Bronchial epithelial cell (primary cell): Measurements from ENCODE around the gene PATJ. TPM values are rescaled to one million over a fixed set of nuclear protein-coding genes. Genes with fewer than 3 reads are reported as not detected.

Source experiments
- DNase-seq: peaks from one replicate; pipeline ENCODE4 v3.0.0-alpha.2; 2010; ENCODE audit warnings: low read depth
- FAIRE-seq: peaks from 2 replicates; lab custom pipeline; 2011; peaks lifted over from hg19 to GRCh38; lab: Jason Lieb, UNC
- H3K27me3 ChIP-seq: 2 replicates; pipeline ENCODE4 v1.5.1; 2011; ENCODE audit warnings: low read length; ENCODE audit not compliant: control insufficient read depth, insufficient read depth
- H3K36me3 ChIP-seq: 2 replicates; pipeline ENCODE4 v1.5.1; 2011; ENCODE audit warnings: low read length; ENCODE audit not compliant: control insufficient read depth, insufficient read depth
- H3K4me3 ChIP-seq: 2 replicates; pipeline ENCODE4 v1.5.1; 2011; ENCODE audit warnings: mild to moderate bottlenecking, low read depth, low read length, control low read depth
- CTCF ChIP-seq: IDR thresholded peaks from 2 replicates; pipeline ENCODE4 v1.5.1; 2011; ENCODE audit warnings: mild to moderate bottlenecking, moderate library complexity, low read length, control low read depth, inconsistent platforms; ENCODE audit not compliant: insufficient read depth, severe bottlenecking
- total RNA-seq: library from RNA; depleted of rRNA; stranded (reverse); fragments of >200 nt; gene quantifications from 2 replicates; pipeline ENCODE4 v1.2.1, GENCODE V29; 2014

Gene PATJ
- total RNA-seq, 1 donor from 2014 or later, result 46.6 TPM

DNA sequence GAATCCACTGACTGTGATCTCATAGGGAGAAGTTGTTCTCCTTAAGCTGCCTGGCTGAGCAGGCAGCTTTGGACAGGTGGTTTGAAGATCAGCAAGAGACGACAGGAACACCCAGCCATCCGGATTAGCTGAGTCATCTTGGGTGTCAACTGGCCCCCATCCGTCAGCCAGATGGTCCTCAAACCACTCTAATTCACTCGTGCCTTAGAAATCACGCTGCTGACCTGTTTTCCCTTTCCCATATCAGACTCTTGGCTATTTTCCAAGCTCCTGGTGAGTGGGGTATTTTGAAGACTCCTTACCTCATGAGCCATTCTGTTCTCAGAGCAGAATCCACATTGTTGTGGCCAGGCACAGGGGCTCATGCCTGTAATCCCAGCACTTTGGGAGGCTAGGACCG lies 303.3 kb downstream of the PATJ start:
- peak; percentile 44 for DNase-seq
- Histone ChIP-seq H3K27me3 (no peaks in the 10 kb centered on the region), H3K4me3 (no peak overlapping the region), H3K36me3 (peaks cover 2% of the 10 kb centered on the region)
- TF ChIP-seq CTCF, result no peak
- peak; percentile 88 for FAIRE-seq

DNA sequence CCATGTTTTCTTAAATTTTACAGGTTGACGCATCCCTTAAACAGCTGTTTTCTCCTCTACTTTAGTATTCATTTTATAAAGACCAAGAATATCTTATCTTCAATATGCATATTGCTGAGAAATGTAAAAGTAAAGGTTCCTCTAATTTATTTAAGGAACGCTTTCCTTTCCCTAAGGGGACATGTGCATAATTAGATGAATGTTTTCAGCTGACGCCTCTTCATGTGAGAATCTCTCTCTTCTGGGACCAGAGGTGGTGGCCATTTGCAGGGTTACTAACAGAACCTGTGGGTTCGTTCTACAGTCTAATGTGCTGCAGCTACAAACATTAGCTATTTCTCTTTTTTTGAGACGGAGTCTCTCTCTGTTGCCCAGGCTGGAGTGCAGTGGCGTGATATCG lies 304.6 kb downstream of the PATJ start:
- no peak for TF ChIP-seq CTCF
- Histone ChIP-seq H3K36me3 (peaks cover 6% of the 10 kb centered on the region), H3K4me3 (no peak overlapping the region), H3K27me3 (no peaks in the 10 kb centered on the region)
- FAIRE-seq, result no peak
- DNase-seq, result no peak

GRCh38 chr1:62050165-62050564 lies 307.9 kb downstream of the PATJ start:
- Histone ChIP-seq H3K27me3 (no peaks in the 10 kb centered on the region), H3K36me3 (peaks cover 8% of the 10 kb centered on the region), H3K4me3 (no peak overlapping the region)
- FAIRE-seq (no peak), DNase-seq (no peak)
- TF ChIP-seq CTCF, result no peak

DNA sequence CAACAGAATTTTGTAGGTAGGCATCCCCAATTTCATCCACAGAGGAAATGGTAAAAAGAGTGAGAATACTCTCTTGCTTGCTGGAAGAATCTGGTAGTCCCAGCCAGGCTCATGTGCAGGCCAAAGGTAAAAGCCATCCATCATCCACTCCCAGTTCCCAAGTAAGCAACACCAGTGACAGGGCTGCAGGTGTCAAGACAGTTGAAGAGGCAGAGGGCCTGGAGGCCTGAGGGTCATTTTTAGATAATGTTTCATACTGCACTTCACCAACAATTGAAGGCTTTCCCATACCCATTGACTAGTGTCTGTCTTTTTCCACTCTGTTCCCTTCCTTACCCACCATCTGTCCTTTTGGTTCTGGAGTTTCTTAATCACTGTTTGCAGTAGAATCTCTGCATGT lies 310.7 kb downstream of the PATJ start:
- H3K36me3 ChIP-seq, result peaks cover 12% of the 10 kb centered on the region
- FAIRE-seq (no peak), DNase-seq (no peak)
- no peaks in the 10 kb centered on the region for H3K27me3 ChIP-seq
- no peak overlapping the region for H3K4me3 ChIP-seq
- no peak for TF ChIP-seq CTCF

DNA sequence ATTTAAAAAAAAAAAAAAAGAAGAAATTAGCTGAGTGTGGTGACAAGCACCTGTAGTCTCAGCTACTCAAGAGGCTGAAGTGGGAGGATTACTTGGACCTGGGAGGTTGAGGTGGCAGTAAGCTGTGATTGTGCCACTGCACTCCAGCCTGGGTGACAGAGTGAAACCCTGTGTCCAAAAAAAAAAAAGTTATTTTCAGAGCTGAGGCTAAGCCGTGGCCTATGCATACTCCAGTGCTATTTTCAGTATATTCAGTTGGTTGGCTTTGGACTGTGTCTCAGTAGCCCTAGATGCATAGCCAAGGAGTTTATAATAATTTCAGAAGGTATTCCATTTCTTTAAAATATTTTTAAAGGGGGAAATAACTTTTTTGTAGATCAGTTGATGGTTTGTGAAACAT lies 311.9 kb downstream of the PATJ start:
- H3K36me3 ChIP-seq, result peaks cover 12% of the 10 kb centered on the region
- no peak for FAIRE-seq

More for the DNA sequence above, 311.9 kb downstream of the PATJ start:
- Histone ChIP-seq H3K27me3 (no peaks in the 10 kb centered on the region), H3K4me3 (no peak overlapping the region)
- no peak for TF ChIP-seq CTCF
- DNase-seq, result no peak
